Measurements from ENCODE around the gene LMF1.

DNA sequence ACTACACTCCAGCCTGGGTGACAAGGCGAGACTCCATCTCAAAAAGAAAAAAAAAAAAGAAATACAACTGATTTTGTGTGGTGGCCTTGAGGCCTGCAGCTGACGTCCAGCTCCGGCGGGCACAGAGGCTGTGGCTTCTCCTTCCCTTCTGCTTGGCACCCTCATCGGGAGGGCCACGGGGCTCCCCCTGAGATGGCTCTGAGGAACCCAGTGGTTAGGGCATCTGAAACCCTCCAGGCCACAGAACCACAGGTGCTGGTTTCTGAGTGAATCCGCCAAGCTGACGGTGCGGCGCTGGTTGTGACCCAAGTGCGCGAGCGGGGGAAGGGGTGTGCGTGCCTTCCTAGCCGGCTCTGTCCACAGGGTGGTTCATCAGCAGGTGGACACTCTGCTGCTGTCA lies 63.4 kb downstream of the LMF1 start:
- TF ChIP-seq EZH2phosphoT487 (IDR thresholded peaks at IDR 0.05; ENCODE audit: borderline replicate concordance, low read length): no peak
- TF ChIP-seq, protein P1, sequence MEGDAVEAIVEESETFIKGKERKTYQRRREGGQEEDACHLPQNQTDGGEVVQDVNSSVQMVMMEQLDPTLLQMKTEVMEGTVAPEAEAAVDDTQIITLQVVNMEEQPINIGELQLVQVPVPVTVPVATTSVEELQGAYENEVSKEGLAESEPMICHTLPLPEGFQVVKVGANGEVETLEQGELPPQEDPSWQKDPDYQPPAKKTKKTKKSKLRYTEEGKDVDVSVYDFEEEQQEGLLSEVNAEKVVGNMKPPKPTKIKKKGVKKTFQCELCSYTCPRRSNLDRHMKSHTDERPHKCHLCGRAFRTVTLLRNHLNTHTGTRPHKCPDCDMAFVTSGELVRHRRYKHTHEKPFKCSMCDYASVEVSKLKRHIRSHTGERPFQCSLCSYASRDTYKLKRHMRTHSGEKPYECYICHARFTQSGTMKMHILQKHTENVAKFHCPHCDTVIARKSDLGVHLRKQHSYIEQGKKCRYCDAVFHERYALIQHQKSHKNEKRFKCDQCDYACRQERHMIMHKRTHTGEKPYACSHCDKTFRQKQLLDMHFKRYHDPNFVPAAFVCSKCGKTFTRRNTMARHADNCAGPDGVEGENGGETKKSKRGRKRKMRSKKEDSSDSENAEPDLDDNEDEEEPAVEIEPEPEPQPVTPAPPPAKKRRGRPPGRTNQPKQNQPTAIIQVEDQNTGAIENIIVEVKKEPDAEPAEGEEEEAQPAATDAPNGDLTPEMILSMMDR (IDR thresholded peaks at IDR 0.05; ENCODE audit: low read depth, low read length, poor library complexity, severe bottlenecking): no peak

Data from DOHH2 (cell line).